ENCODE data around the gene PGRMC2. TPM values are rescaled to one million over a fixed set of nuclear protein-coding genes. Genes with fewer than 3 reads are reported as not detected.

PGRMC2 gene
- 15.1 and 27.4 TPM in 2 replicates for total RNA-seq

GRCh38 chr4:128287141-128287870, at the start of gene PGRMC2:
TSS of gene PGRMC2 (minus strand) at chr4:128287813. CDS start at chr4:128287790, 23 bp downstream.

Other genes with a start within 250 kb of the PGRMC2 start
- gene LARP1B, start 226.5 kb downstream of the PGRMC2 start, total RNA-seq: 30.3 and 39.4 TPM in 2 replicates